Measurements from ENCODE around the gene CEP290.

The CEP290 gene

DNA sequence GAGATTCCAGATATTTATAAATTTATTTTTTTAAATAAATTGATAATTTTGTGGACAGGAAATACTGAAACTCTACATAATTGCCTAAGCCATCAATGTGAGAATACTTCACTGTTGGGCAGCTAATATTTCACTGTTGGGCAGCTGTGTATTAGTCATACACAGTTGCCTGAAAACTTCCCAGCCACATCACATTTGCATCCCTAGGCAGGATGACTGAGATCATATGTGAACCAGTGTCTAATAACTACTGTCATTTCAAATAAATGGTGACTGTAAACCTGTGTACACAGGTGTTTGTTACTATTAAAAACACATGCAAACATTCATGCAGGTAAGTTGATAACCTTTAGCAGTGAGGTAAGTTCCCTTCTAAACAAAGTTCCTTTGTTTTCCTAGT is 44.1 kb upstream of the CEP290 start:
- Histone ChIP-seq H3K4me2 (ENCODE audit: low read depth, low read length, poor library complexity, severe bottlenecking) (no peak overlapping the region), H3K27ac (ENCODE audit: low read depth, low read length) (no peak overlapping the region)
- TF ChIP-seq EZH2phosphoT487 (conservative IDR thresholded peaks at IDR 0.05; ENCODE audit: low read length): no peak
- TF ChIP-seq, protein P1, sequence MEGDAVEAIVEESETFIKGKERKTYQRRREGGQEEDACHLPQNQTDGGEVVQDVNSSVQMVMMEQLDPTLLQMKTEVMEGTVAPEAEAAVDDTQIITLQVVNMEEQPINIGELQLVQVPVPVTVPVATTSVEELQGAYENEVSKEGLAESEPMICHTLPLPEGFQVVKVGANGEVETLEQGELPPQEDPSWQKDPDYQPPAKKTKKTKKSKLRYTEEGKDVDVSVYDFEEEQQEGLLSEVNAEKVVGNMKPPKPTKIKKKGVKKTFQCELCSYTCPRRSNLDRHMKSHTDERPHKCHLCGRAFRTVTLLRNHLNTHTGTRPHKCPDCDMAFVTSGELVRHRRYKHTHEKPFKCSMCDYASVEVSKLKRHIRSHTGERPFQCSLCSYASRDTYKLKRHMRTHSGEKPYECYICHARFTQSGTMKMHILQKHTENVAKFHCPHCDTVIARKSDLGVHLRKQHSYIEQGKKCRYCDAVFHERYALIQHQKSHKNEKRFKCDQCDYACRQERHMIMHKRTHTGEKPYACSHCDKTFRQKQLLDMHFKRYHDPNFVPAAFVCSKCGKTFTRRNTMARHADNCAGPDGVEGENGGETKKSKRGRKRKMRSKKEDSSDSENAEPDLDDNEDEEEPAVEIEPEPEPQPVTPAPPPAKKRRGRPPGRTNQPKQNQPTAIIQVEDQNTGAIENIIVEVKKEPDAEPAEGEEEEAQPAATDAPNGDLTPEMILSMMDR (IDR thresholded peaks at IDR 0.05; ENCODE audit: insufficient read depth, low read length, poor library complexity, severe bottlenecking): no peak

DNA sequence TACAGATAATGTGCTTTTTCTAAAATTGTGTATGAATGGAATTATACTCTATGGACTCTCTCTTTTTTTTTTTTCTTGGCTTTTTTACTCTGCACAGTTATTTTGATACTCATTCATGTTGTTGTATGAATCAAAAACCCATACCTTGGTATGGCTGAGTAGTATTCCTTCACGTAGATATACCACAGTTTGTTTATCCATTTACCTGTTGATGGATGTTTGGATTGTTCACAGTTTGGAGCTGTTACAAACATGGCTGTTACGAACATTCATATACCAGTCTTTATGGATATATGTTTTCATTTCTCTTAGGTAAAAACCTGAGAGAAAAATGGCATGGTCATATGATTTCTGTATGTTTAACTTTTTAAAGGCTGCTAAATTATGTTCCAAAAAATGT is 43.4 kb upstream of the CEP290 start:
- H4K20me1 ChIP-seq (ENCODE audit: low read depth, low read length): no peaks in the 10 kb centered on the region
- H3F3A ChIP-seq (ENCODE audit: insufficient read depth): no peaks in the 10 kb centered on the region
- H3K36me3 ChIP-seq (ENCODE audit: low read length): no peaks in the 10 kb centered on the region
- no peak overlapping the region for H3K27ac ChIP-seq (ENCODE audit: low read depth, low read length)
- no peaks in the 10 kb centered on the region for H3K9me2 ChIP-seq (replicated peaks; ENCODE audit: insufficient read depth, low read length)
- H3K79me2 ChIP-seq (ENCODE audit: insufficient read depth, low read length): no peaks in the 10 kb centered on the region
- no peak overlapping the region for H3K4me3 ChIP-seq (ENCODE audit: insufficient read depth, low read length, poor library complexity, severe bottlenecking)
- H3K9ac ChIP-seq (ENCODE audit: low read length): no peak overlapping the region
- TF ChIP-seq, protein P1 (IDR thresholded peaks at IDR 0.05; ENCODE audit: insufficient read depth, low read length, poor library complexity, severe bottlenecking): no peak
- no peak for TF ChIP-seq EZH2phosphoT487 (conservative IDR thresholded peaks at IDR 0.05; ENCODE audit: low read length)
- no peak overlapping the region for H2AFZ ChIP-seq (ENCODE audit: low read depth, low read length, severe bottlenecking)
- H3K4me2 ChIP-seq (ENCODE audit: low read depth, low read length, poor library complexity, severe bottlenecking): no peak overlapping the region
- no peaks in the 10 kb centered on the region for H3K9me3 ChIP-seq (ENCODE audit: insufficient read depth, low read length)
- no peaks in the 10 kb centered on the region for H3K27me3 ChIP-seq (ENCODE audit: low read length)

More for the DNA sequence above, 44.1 kb upstream of the CEP290 start:
- Histone ChIP-seq H3K9me3 (ENCODE audit: insufficient read depth, low read length) (no peaks in the 10 kb centered on the region), H3K79me2 (ENCODE audit: insufficient read depth, low read length) (no peaks in the 10 kb centered on the region), H3K9me2 (replicated peaks; ENCODE audit: insufficient read depth, low read length) (no peaks in the 10 kb centered on the region), H2AFZ (ENCODE audit: low read depth, low read length, severe bottlenecking) (no peak overlapping the region), H3K36me3 (ENCODE audit: low read length) (no peaks in the 10 kb centered on the region; the same call in 1 of the 2 replicates), H3F3A (ENCODE audit: insufficient read depth) (no peaks in the 10 kb centered on the region), H4K20me1 (ENCODE audit: low read depth, low read length) (no peaks in the 10 kb centered on the region), H3K27me3 (ENCODE audit: low read length) (no peaks in the 10 kb centered on the region), H3K4me3 (ENCODE audit: insufficient read depth, low read length, poor library complexity, severe bottlenecking) (no peak overlapping the region), H3K9ac (ENCODE audit: low read length) (no peak overlapping the region)

DNA sequence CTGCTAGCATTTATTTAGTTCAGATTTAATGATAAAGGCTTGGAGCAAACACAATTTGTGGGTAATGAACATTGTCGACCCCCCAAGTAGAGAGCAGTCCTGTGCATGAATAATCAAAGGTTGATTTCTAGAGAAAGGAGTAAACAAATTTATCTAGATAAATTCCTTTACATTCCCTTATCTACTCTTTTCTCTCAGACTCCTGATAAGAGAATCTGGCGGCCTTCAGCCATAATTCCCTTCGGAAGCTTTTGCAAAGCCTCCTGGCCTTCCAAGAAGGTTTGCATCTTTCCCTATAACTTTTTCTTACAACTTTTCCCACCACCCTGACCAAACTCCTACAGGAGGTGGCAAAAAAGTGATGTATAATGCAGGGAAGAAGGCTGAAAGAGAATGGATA is 42.3 kb upstream of the CEP290 start:
- Histone ChIP-seq H3K9ac (ENCODE audit: low read length) (no peak overlapping the region), H3K4me3 (ENCODE audit: insufficient read depth, low read length, poor library complexity, severe bottlenecking) (no peak overlapping the region), H3K27ac (ENCODE audit: low read depth, low read length) (no peak overlapping the region), H4K20me1 (ENCODE audit: low read depth, low read length) (no peaks in the 10 kb centered on the region), H3K4me2 (ENCODE audit: low read depth, low read length, poor library complexity, severe bottlenecking) (no peak overlapping the region), H2AFZ (ENCODE audit: low read depth, low read length, severe bottlenecking) (no peak overlapping the region), H3K9me2 (replicated peaks; ENCODE audit: insufficient read depth, low read length) (no peaks in the 10 kb centered on the region), H3K36me3 (ENCODE audit: low read length) (no peaks in the 10 kb centered on the region), H3K9me3 (ENCODE audit: insufficient read depth, low read length) (no peaks in the 10 kb centered on the region), H3K27me3 (ENCODE audit: low read length) (no peaks in the 10 kb centered on the region), H3K79me2 (ENCODE audit: insufficient read depth, low read length) (no peaks in the 10 kb centered on the region), H3F3A (ENCODE audit: insufficient read depth) (no peaks in the 10 kb centered on the region)
- TF ChIP-seq, protein P1 (IDR thresholded peaks at IDR 0.05; ENCODE audit: insufficient read depth, low read length, poor library complexity, severe bottlenecking): no peak
- TF ChIP-seq EZH2phosphoT487 (conservative IDR thresholded peaks at IDR 0.05; ENCODE audit: low read length): no peak
